ENCODE data around the gene PIK3R6.
"Not testable (repeated sequence)": the region's sequence is repeated elsewhere in the genome, so short reads cannot be mapped to it uniquely, and the experiment has no call there.

Gene PIK3R6

DNA sequence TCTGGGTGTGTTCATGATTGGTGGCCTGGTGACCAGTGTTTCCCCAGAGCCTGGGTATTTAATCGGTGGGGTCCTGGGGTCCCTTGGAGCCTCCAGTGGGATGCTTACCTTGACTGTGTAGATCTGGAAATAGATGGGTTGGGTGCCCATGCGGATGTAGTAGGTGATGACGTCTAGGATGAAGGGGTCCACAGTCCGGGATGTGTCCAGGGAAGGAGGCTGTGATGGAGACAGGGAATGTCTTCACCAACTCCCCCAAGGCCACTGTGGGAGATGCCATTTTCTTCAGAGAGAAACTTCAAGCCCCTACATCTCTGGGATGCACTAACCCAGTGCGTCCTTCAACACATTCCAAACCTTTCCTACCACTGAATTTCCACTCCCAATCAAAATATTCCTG is 44.2 kb downstream of the PIK3R6 start:
- DNase-seq (ENCODE audit: low read depth): no peak

DNA sequence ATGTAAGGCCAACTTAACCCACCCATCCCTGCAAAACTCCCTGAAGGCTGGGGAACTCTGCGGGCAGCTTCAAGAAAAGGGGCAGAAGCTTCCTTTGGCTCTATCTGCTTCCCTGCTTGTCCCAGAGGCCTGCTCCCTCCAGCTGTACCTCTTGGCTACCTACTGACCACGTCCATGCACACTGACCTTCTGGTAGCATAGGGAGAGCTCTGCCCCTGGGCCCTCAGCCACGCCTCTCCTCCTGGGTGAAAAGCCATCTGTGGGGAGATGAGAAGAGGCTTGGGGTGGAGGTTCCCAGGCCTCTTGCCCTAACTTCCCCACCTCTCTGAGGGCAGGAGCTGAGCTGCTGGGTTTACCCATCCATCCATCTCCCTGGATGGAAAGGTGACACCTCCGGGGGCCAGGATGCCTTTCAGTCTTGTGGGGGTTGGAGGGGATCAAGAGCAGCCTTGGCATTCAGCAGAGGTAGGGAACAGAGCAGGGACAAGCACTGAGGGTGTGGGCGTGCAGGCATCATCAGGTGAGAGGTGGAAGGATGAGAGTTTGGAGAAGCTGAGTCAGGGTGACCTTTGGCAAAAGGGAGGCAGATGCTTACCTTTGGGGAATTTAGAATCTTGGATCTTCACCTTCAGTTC is 45.0 kb downstream of the PIK3R6 start:
- DNase-seq (ENCODE audit: low read depth): no peak

DNA sequence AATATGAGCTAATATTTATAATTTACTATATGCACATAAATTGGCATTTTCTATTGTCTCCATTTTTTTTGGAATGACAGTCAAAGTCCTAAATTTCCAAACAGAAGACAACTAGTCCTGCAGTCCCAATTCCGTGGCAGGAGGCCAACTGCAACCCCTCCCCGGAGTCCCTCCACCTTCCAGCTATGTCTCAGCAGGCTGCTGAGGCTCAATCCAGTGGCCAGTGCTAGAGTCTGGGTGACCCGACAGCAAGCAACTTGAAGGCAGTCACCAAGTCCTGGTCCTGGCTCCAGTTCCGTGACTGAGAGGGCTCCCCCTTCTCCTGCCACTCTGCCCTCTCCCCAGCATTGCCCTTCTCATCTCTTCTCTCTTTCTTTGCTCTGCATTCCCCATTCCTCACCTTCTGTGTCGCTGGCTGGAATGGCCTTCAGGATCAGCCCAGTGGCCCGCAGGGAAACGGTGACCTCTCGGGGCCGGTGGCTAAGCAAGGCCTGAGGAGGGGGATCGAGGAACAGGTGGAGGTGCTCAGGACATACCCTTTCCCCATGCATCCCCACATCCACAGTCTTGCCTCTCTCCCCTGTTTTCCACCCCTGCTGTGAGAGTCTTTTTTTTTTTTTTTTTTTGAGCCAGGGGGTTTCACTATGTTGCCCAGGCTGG is 45.9 kb downstream of the PIK3R6 start:
- DNase-seq (ENCODE audit: low read depth): no peak

DNA sequence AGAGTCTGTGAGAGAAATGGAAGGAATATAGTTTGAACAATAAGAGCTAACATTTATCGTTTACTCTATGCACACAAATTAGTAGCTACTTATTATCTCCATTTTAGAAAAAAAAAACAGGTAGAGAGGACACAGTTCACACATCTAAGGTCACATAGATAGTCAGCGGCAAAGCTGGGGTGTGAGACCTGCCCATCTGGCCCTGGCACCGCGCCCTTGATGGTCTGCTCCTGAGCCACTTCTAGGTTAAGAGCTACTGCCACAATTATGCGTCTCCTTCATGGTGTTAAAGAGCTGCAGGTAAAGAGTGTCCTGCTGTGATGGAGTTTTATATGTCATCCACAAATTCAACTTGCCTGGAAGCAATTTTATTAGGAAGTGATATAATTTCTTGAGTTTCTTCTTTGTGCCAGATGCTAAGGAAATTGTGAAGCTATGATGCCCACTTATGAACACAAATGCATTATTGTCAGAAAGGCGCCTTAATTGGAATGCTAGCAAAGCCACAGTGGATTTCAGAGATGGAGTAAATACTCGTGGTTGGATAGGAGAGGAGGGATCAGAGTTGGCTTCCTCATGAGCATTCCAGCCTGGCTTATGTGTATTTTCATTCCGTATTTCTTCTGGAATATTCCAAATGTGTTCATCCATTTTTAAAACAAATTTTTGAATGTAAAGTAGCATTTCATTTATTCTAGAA is 47.0 kb downstream of the PIK3R6 start:
- DNase-seq (ENCODE audit: low read depth): no peak

DNA sequence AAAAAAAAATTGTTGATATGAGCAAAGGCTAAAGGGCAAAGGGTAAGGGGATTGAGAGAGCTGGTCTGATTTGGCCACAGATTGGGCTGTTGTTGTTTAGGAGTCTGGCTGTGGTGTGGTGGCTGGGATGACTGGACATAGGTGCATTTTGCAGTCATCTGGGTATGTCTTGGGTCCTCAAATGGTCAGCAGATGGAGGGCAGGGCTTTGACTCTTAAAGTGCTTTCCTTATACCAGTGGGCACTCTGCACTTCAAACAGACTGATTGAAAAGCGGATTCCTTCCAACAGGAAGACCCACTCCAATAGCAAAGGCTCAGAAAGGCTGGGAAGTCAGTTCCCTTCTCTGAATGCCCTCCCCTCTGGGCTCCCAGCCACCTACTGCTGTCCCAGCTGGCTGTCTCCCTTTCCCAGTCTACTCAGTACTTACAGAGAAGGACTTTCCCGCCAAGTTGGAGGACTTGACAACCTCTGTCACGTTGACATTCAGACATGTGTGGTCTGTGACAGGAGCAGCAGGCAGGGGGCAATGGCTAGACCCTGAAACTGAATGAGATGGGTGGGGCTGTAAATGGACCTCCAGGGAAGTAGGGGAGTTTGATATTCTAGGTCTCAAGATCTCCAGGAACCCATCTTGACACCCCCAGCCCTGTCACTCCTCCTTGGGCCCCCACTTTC is 48.7 kb downstream of the PIK3R6 start:
- no peak for DNase-seq (ENCODE audit: low read depth)

DNA sequence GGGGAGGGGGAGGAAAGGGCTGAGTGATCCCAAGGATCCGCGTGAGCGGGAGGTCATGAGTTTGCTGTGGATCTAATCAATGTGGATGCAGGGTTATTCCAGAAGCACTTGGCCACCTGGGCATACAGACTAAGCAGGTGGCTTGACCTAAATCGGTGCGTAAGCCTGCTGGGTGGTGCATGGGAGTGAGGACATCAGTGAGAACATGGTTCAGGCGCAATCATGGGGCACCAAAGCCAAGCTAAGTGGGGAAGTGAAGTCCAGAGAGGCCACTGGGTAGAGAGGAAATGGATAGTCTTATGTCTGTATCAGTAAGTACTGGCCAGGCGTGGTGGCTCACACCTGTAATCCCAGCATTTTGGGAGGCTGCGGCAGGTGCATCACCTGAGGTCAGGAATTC is 49.4 kb downstream of the PIK3R6 start:
- no peak for DNase-seq (ENCODE audit: low read depth)

DNA sequence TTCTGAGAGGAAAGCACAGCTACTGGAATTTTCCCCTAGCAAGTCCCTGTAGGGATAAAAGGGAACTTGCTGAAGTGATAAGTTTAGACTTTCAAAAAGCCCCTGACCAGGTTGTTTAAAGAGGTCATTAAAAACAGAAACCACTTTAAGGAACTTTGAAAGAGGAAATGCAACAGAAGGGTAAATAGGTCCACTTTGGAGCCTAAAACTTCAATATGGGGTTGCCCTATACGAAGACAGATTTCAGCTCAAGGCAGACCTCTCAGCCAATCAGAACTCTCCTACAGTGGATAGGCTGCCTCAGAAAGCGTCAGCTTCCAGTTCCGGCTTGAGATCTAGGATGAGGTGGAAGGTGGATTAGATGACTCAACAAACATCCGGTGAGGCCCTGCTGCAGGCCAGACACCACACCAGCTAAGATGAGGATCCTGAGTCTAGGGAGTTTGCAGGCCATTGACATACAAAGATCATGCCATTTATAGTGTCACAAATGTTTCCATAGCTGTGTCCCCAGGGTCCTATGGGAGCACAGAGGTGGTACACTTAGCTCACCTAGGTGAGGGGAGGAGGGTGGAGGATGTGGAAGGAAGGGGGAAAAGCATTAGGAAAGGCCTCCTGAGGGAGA is 60.4 kb downstream of the PIK3R6 start:
- no peak for DNase-seq (ENCODE audit: low read depth)

DNA sequence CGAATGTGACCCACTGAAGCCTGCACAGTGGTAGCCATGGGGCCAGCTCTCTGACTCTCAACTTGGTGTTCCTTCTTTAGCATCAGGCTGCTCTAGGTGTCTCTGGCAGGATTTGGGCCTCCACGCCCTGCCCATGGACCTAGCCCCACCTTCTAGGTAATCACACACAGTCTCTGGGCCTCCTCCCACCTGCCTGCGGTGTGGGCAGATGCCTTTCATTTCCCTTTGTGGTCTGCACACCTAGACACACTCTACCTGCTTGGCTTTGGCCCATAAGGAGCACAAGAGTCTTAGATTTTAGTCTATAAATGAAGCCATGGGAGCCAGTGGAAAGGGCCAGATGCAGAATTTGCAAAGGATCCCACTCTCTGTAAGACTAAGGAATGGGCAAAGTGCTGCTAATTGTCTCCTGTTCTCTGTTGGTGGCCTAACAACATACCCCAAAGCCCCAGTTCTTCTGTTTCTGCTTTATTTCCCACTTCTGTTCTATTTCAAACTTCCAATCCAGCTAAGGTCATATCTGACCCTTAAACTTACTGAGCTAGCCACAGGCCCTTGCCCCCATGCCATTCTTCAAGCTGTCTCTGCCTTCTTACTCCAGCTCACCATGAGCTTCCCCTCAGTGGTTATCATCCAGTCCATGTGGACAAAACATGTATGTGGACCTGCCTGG is 61.1 kb downstream of the PIK3R6 start:
- DNase-seq (ENCODE audit: low read depth): no peak

DNA sequence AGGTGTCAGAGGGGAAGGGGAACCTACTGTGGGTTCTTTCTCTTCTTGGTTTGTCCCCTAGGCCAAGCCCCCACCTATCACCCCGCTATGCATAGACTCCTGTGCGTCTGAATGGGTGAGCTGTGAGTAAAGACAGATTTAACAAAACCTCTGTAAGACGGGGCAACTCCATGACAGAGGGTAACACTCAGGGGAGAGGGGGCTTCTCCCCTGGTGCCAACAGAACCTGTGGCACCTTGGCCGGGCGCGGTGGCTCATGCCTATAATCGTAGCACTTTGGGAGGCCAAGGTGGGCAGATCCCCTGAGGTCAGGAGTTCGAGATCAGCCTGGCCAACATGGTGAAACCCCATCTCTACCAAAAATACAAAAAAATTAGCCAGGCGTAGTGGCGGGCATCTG is 62.1 kb downstream of the PIK3R6 start:
- not testable (repeated sequence) for DNase-seq (ENCODE audit: low read depth)

DNA sequence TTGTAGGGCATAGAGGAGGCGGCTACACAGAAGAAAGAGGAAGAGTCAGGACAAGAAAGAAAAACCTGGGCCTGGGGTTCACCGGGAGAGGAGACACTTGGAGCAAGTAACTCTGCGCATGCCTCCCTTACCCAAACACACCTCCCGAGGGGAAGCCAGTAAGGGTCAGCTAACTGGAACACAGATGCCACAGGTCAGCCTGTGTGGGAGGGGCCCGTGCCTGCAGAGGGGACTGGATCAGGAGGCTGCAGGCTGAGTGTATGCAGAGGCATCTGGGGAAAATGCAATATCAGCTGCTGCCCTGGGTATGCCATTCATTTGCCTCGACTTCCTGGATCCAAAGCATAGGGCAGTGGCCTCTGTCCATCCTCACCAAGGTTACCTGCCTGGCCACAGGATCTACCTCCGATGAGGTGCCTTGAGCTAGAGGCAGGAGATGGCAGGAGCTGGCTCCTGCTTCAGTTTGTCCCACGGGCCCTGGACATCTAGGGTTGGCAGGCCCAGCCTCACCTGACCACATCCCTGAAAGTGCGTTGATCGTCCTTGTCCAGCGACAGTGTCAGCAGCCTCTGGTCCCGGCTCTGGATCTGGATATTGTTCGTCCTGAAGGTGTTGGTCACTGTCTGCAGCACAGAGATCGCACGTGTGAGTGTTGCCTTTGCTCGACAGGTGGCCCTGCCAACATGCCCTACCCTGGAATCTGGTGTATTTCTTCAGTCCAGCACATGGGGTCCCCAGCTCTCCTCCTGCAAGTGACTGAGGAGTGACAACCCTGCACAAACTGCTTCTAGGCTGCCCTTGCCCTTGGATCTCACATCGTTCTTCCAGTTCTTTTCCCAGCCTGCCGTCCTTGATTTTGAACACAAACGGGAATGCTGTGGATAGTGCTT is 63.7 kb downstream of the PIK3R6 start:
- DNase-seq (ENCODE audit: low read depth): no peak

DNA sequence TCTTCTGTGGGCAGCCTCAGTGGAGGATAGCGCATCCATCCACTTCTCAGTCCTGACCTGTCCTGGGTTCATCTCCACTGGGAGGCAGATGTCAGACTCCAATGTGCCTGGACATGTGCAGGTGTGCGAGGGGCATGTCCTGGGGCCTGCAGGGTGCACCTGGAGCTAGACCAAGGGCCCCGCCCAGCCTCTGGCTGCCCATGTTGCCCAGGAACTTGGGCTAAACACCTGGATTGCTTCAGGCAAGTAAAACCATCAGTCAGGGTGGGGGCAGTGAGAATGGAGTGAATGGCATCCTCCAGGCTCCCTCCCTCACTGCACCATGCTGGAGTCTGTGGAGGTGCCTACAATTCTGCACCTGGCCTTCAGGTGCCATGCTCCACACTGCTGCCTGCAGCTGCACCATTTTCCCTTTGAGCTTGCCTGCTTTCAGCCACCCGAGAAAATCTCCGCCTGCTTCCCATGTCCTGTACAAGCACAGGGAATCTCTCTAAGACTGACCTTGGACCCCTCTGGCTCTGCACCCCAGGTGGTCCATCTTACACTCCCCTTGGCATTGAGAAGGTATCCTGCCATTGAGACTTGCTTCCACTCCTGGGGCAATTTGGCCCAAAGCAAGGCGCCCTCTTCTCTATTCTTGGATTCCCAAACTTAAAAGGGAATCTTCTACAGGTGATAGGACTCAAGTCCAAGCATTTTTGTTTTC is 66.2 kb downstream of the PIK3R6 start:
- no peak for DNase-seq (ENCODE audit: low read depth)

DNA sequence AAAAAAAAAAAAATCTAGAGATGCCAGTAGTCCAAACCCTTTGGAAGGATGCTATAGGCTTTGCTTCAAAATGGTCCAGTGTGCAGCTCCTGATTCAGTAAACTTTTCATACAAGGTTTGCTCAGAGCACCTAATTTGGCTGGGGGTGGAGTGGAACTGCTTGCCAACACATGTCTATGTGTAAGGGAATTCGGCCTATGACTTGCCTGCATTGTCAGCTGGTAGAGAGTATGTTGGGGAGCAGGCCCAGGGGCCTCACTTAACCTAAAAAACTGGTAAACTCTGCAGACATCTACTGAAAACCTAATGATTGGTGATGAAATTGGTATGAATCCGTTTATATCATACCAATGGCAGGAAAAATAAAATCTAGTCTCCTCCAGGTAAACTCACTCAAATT is 66.8 kb downstream of the PIK3R6 start:
- no peak for DNase-seq (ENCODE audit: low read depth)

DNA sequence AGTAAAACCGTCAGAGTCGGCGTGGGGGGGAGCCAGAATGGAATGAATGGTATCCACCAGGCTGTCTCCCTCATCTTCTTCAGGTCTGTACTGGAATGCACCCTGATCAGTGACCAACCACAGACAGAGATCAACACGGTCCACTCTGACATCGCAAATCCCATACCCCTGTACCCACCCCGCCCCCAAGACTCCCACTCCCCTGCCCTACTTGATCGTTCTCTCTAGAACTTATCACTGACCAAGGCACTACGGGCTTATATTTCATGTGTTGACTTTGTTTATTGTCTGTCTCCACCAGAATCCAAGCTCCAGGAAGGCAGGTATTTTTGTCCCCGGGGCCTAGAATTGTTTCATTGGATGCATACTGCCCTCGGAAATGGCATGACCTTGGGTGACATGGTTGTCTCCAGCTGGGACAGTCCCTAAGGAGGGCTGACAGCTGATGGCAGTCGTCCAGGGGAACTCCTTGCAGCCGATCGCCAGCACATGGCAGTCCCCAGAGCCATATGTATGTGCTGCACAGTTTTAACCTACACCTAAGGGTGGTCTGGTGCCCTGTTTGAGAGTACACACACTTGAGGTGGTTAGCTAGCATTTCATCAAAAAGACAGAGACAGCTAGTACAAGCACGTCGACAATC is 67.8 kb downstream of the PIK3R6 start:
- no peak for DNase-seq (ENCODE audit: low read depth)

DNA sequence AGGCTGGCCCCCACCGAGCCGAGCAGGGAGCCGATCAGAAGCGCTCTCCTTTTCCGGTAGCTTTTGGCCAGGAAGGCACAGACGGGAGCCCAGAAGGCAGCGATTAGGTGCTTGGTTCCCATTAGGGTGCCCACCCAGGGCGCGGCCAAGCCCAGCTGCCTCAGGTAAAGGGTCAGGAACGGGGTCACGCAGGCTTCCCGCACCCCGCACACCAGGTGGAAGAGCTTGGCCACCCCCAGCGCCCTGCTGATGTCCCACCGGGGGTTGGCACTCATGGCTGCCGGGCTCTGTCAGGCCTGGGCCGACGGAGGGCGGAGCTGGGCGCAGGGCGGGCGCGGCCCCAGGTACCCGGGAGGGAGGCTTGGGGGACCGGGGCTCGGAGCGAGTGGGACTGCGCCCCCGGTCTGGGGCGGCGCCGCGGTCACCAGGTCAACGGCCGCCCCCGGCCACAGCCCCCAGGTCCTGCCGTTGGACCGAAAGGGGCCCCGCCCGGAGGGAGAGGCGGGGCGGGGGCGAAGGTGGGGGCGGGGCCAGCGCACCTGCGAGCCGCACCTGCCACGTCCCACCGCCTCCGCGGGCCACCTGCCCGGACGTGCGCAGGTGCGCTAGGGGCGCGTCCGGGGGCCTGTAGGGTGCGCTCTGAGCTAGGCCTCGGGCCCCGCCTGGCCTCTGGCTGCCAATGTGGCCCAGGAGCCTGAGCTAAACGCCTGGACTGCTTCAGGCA is 68.5 kb downstream of the PIK3R6 start, which contains the start of gene MFSD6L:
Gene MFSD6L (minus strand): TSS at position 520 of the 724 bp plus-strand sequence. CDS start 245 bp downstream, at position 275.
- DNase-seq (ENCODE audit: low read depth): no peak

DNA sequence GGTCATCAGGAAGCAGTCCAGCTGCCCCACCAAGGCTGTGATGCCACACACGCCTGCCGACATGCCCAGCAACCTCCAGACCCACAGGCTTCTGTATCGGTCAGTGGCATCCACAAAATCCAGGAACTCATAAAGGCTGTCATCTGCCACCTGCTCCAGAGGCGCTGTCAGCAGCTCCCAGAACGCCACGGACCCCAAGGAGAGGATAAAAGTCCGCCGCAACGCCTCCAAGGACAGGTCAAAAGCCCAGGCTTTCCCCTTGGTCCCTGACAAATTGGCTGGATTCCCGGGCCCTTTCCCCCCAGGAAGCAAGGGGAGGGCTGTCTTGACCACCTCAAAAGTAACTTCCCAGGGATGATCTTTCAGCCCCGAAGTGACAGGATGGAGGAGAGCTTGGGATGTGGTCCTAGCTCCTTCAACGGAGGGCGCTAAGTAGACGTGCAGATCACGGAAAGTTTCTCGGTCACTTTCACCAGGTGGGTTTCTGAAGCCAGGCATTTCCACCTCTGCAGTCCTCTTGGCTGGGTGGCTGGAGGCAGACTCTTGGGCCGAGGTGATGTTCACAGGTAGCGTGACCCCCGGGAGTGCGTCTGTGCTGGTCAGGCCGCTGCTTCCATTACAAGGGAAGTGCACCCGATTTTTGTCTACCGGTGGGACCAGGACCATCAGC is 69.2 kb downstream of the PIK3R6 start:
- DNase-seq (ENCODE audit: low read depth): no peak

DNA sequence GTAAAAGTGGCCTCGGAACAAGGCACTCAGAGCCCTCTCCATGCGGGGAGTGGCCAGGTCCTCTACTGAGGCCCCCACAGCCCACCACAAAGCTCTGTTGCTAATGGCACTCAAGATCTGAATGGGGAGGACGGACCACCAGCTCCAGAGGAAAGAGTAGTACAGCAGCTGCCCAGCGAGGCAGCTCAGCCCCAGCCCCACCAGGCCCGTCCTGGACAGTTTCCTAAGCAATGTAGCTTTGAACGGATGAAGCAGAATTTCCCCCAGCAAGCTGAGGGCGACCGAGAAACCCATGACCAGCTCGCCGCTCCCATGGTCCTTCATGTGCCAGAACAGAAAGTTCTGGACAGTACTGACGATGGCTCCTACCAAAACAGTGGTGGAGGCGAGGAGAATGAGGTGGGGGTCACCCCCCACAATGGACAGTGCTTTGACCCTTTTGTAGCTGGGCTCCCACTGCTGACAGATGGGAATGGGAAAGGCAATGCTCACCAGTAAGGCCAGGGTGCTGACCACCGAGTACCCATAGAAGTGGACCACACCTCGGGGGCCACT is 69.8 kb downstream of the PIK3R6 start:
- DNase-seq (ENCODE audit: low read depth): no peak

DNA sequence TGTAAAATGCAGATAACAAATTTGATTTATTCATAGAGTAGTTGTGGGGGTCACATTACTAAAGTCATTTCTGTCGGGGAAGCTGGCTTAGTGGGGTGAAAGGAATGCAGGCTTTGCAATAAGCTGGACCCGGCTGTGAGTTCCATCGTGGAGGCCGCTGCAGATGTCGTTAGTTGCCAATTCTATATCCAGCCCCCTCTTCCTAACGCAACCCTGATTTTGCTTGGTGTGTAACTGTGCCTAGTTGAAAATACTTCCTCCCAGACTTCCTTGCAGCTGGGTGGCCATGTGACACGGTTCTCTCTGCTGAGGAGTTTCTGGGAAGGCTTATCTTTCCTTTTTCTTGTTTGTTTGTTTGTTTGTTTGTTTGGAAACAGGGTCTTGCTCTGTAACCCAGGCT is 72.8 kb downstream of the PIK3R6 start:
- no peak for DNase-seq (ENCODE audit: low read depth)

DNA sequence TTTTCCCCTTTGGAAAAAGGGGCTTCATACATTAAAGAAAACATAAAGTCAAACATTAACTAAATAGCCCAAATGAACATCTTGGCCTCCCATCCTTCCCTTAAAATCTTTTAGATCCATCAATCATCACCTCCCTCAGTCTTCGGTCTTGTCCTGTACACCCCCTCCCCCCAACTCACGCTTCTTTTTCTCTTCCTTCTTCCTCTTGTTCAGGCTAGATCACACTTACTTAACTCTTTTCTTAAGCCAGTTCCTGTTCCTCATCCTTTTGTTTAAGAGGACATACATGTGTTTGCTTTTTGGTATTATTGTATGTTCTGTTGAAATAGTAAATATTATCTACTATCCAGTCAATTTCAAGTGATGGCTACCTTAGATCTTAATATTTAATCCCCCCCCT is 73.8 kb downstream of the PIK3R6 start:
- no peak for DNase-seq (ENCODE audit: low read depth)

Measured in activated T-cell treated with anti-CD3 and anti-CD28 coated beads for 1 hour (primary cell).